LoVo (cell line): ENCODE data around the gene DR1.
"Not testable (repeated sequence)": the region's sequence is repeated elsewhere in the genome, so short reads cannot be mapped to it uniquely, and the experiment has no call there.

ENCODE experiments used
- DNase-seq: peaks from one replicate; pipeline ENCODE4 v3.0.0-alpha.2; 2016; ENCODE audit warnings: low spot score

Gene DR1

GRCh38 chr1:93340090-93340489 lies 5.6 kb upstream of the DR1 start:
- DNase-seq, result no peak

- DNase-seq, result no peak
These were observed 1.2 kb upstream of the DR1 start for GRCh38 chr1:93344484-93344883.

- peak; percentile 23 for DNase-seq
These were observed 648 bp upstream of the DR1 start for GRCh38 chr1:93344886-93345632.

- peak; percentile 18 for DNase-seq
These were observed 800 bp downstream of the DR1 start for GRCh38 chr1:93346421-93346993.

GRCh38 chr1:93347334-93347899 lies 1.7 kb downstream of the DR1 start:
- DNase-seq, result no peak

GRCh38 chr1:93348104-93348728 lies 2.5 kb downstream of the DR1 start:
- no peak for DNase-seq

- DNase-seq, result no peak
These were observed 3.8 kb downstream of the DR1 start for GRCh38 chr1:93349231-93350135.

- DNase-seq, result no peak
These were observed 4.6 kb downstream of the DR1 start for GRCh38 chr1:93350322-93350721.

- DNase-seq, result no peak
These were observed 5.2 kb downstream of the DR1 start for GRCh38 chr1:93350875-93351274.

GRCh38 chr1:93351346-93351745 lies 5.6 kb downstream of the DR1 start:
- DNase-seq, result not testable (repeated sequence)

GRCh38 chr1:93352376-93352775 lies 6.7 kb downstream of the DR1 start:
- DNase-seq, result no peak

GRCh38 chr1:93353286-93353685 lies 7.6 kb downstream of the DR1 start:
- no peak for DNase-seq

- DNase-seq, result no peak
These were observed 9.0 kb downstream of the DR1 start for GRCh38 chr1:93354749-93355148.

- no peak for DNase-seq
These were observed 11.5 kb downstream of the DR1 start for GRCh38 chr1:93357242-93357641.

- DNase-seq, result no peak
These were observed 12.6 kb downstream of the DR1 start for GRCh38 chr1:93358293-93358692.

GRCh38 chr1:93360111-93360510 lies 14.4 kb downstream of the DR1 start:
- no peak for DNase-seq

- DNase-seq, result no peak
These were observed 16.5 kb downstream of the DR1 start for GRCh38 chr1:93362237-93362636.

- no peak for DNase-seq
These were observed 20.1 kb downstream of the DR1 start for GRCh38 chr1:93365813-93366212.

GRCh38 chr1:93369734-93370133 lies 24.0 kb downstream of the DR1 start:
- DNase-seq, result no peak

- no peak for DNase-seq
These were observed 28.8 kb downstream of the DR1 start for GRCh38 chr1:93374334-93375106.

- no peak for DNase-seq
These were observed 38.9 kb downstream of the DR1 start for GRCh38 chr1:93384656-93385055.
